PFSK-1 (cell line): ENCODE results near the gene CTSZ.

Source experiments
- FOXP2 ChIP-seq: optimal IDR thresholded peaks from 2 replicates; pipeline ENCODE3; 2011; ENCODE audit warnings: borderline replicate concordance, control low read depth, inconsistent platforms; ENCODE audit not compliant: insufficient read depth; ENCODE audit errors: extremely low read length, extremely low read depth
- POLR2AphosphoS5 ChIP-seq: IDR thresholded peaks from 2 replicates; pipeline ENCODE4 v1.6.1; 2012; ENCODE audit warnings: low read depth, mild to moderate bottlenecking, control low read depth, low read length, moderate library complexity
- REST ChIP-seq, 2 experiments: IDR thresholded peaks; 2 replicates each; pipeline versions ENCODE4 v1.6.1 to v1.8.0; 2011 to 2012; ENCODE audit warnings: low read depth in 2 of 2, low read length in 2 of 2, control low read depth in 1 of 2, inconsistent platforms in 1 of 2, mild to moderate bottlenecking in 1 of 2, moderate library complexity in 1 of 2; ENCODE audit not compliant: insufficient read depth in 1 of 2
- SIN3A ChIP-seq: IDR thresholded peaks from 2 replicates; pipeline ENCODE4 v1.6.1; 2012; ENCODE audit warnings: mild to moderate bottlenecking, low read length, moderate library complexity, borderline replicate concordance; ENCODE audit not compliant: insufficient read depth
- TAF1 ChIP-seq: IDR thresholded peaks from 2 replicates; pipeline ENCODE4 v1.6.1; 2012; ENCODE audit warnings: low read length, control low read depth, borderline replicate concordance; ENCODE audit not compliant: insufficient read depth

- TF ChIP-seq TAF1 (no peak), REST (IDR thresholded peaks at IDR 0.05; ENCODE audit: insufficient read depth in 1 of 2, low read depth in 2 of 2, low read length in 2 of 2) (no peak), SIN3A (no peak), FOXP2 (no peak), POLR2AphosphoS5 (no peak)
These were observed 10.6 kb upstream of the CTSZ start for GRCh38 chr20:59017493-59018231.
